CD4-positive, alpha-beta T cell treated with Interleukin-4 for 1 hour (primary cell): Measurements from ENCODE around the gene E2F3.

Experiments used
- DNase-seq, 2 donors: peaks; one replicate each; pipeline ENCODE4 v3.0.0-alpha.2; 2020 to 2022

E2F3 gene

GRCh38 chr6:20402342-20403069, 827 bp downstream of the E2F3 start:
- peak; percentile 33 to 39 for DNase-seq

GRCh38 chr6:20403070-20403765, 1.5 kb downstream of the E2F3 start:
- DNase-seq, result peak; percentile 89 to 93

- DNase-seq, result peak; percentile 71 to 73
Measured at GRCh38 chr6:20403766-20404640, 2.3 kb downstream of the E2F3 start.

GRCh38 chr6:20404641-20405032, 3.0 kb downstream of the E2F3 start:
- DNase-seq, result peak; percentile 73 to 80

GRCh38 chr6:20408851-20409250, 7.2 kb downstream of the E2F3 start:
- no peak for DNase-seq

- DNase-seq, result peak in 1 of 2 donors; percentile 30
Measured at GRCh38 chr6:20409427-20409971, 7.8 kb downstream of the E2F3 start.

- DNase-seq, result no peak
Measured at GRCh38 chr6:20411544-20411943, 9.9 kb downstream of the E2F3 start.

- DNase-seq, result no peak
Measured at GRCh38 chr6:20411953-20412681, 10.4 kb downstream of the E2F3 start.

- no peak for DNase-seq
Measured at GRCh38 chr6:20412682-20413073, 11.0 kb downstream of the E2F3 start.

- DNase-seq, result no peak
Measured at GRCh38 chr6:20413826-20414225, 12.1 kb downstream of the E2F3 start.

- DNase-seq, result no peak
Measured at GRCh38 chr6:20414711-20415110, 13.0 kb downstream of the E2F3 start.

GRCh38 chr6:20415304-20415703, 13.6 kb downstream of the E2F3 start:
- DNase-seq, result no peak

- no peak for DNase-seq
Measured at GRCh38 chr6:20415712-20416454, 14.2 kb downstream of the E2F3 start.

- no peak for DNase-seq
Measured at GRCh38 chr6:20416567-20417345, 15.1 kb downstream of the E2F3 start.

- DNase-seq, result no peak
Measured at GRCh38 chr6:20417819-20418218, 16.1 kb downstream of the E2F3 start.

GRCh38 chr6:20426177-20427082, 24.8 kb downstream of the E2F3 start:
- no peak for DNase-seq

GRCh38 chr6:20427856-20428255, 26.2 kb downstream of the E2F3 start:
- no peak for DNase-seq

- DNase-seq, result no peak
Measured at GRCh38 chr6:20432692-20433091, 31.0 kb downstream of the E2F3 start.

GRCh38 chr6:20433321-20433720, 31.6 kb downstream of the E2F3 start:
- no peak for DNase-seq

- no peak for DNase-seq
Measured at GRCh38 chr6:20433929-20434328, 32.2 kb downstream of the E2F3 start.
